Measurements from ENCODE around the gene MYH9. TPM values are rescaled to one million over a fixed set of nuclear protein-coding genes. Genes with fewer than 3 reads are reported as not detected.

Gene MYH9
- total and polyA plus RNA-seq, 2 experiments from 2014 or later, result 58.4 to 233 TPM

DNA sequence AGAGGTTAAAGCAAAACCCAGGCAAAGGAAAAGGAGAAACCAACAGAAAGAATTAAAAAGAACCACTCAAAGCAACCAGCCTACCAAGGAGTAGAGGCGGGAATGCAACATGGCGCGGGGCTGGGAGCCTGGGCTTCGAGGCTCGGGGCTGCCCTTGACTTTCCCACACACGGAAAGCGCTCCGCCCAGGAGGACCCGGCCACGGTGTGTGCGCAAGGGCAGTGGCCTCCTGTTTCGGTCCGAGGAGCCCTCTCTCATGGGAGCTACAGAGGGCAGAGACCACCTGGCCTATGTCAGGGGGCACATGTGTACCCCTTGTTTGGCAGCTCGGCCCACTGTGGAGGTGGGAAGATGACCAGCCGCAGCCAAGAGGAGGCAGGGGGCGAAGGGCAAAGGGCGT, 78.9 kb downstream of the MYH9 start:
- DNase-seq (ENCODE audit: low spot score), result no peak
- H3K36me3 ChIP-seq (ENCODE audit: insufficient read depth), result peaks cover 68% of the 10 kb centered on the region
- H3K27me3 ChIP-seq (ENCODE audit: insufficient read depth), result no peaks in the 10 kb centered on the region
- no peak overlapping the region for H3K27ac Mint-ChIP-seq
- no peaks in the 10 kb centered on the region; the same call in 1 of the 2 replicates for H3K79me2 ChIP-seq (replicated peaks; ENCODE audit: insufficient read depth)
- TF ChIP-seq POLR2AphosphoS5 (IDR thresholded peaks at IDR 0.05; ENCODE audit: low read depth), result no peak
- TF ChIP-seq ZNF331 (CRISPR knock-in tag; IDR thresholded peaks at IDR 0.05; ENCODE audit: low read depth), result no peak
- no peaks in the 10 kb centered on the region for H3K4me1 Mint-ChIP-seq
- no peak overlapping the region for H3K4me3 Mint-ChIP-seq
- H3K4me1 ChIP-seq (ENCODE audit: insufficient read depth), result no peaks in the 10 kb centered on the region
- H3F3A ChIP-seq (replicated peaks; ENCODE audit: low read depth), result no peaks in the 10 kb centered on the region
- H3K36me3 Mint-ChIP-seq (ENCODE audit: low read depth), result peaks cover 90% of the 10 kb centered on the region
- H4K20me1 ChIP-seq (replicated peaks; ENCODE audit: insufficient read depth), result peaks cover 4% of the 10 kb centered on the region; the same call in 1 of the 2 replicates
- no peak overlapping the region for H3K4me2 ChIP-seq
- H3K9me3 Mint-ChIP-seq, result no peaks in the 10 kb centered on the region
- no peak overlapping the region for H3K4me3 ChIP-seq
- no peak overlapping the region for H2AFZ ChIP-seq
- ATAC-seq, result no peak
- H3K27ac ChIP-seq (ENCODE audit: low read depth), result no peak overlapping the region
- H3K9me2 ChIP-seq (ENCODE audit: insufficient read depth), result no peaks in the 10 kb centered on the region
- H3K27me3 Mint-ChIP-seq (ENCODE audit: insufficient read depth, low read depth, poor library complexity), result peaks cover 11% of the 10 kb centered on the region

DNA sequence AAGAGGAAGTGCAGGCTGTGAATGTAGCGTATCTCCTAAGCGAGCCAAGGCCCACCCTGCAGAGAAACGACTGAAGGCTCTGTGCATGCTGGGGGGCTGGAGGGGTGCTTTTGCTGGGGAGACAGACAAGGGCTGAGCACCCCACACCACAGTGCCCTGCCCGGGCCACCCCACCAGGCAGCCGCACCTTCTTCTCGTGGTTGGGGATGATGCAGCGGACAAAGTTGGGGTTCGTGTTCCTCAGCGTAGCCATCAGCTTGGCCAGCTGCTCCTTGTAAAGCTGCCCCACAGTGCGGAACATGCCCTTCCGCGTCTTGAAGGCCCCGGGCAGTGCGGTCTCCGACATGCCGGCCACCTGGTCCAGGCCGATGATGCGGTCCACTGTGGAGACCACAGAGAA, 81.5 kb downstream of the MYH9 start:
- Histone ChIP-seq H4K20me1 (replicated peaks; ENCODE audit: insufficient read depth) (peaks cover 4% of the 10 kb centered on the region), H3K27ac (ENCODE audit: low read depth) (no peak overlapping the region), H3K4me1 (ENCODE audit: insufficient read depth) (no peaks in the 10 kb centered on the region), H2AFZ (no peak overlapping the region), H3K4me2 (no peak overlapping the region), H3K4me3 (no peak overlapping the region), H3K79me2 (replicated peaks; ENCODE audit: insufficient read depth) (no peaks in the 10 kb centered on the region; the same call in 1 of the 2 replicates), H3K36me3 (ENCODE audit: insufficient read depth) (peaks cover 51% of the 10 kb centered on the region), H3K9me2 (ENCODE audit: insufficient read depth) (no peaks in the 10 kb centered on the region), H3K27me3 (ENCODE audit: insufficient read depth) (no peaks in the 10 kb centered on the region), H3F3A (replicated peaks; ENCODE audit: low read depth) (peaks cover 9% of the 10 kb centered on the region; the same call in 1 of the 2 replicates)
- no peak overlapping the region for H3K4me3 Mint-ChIP-seq
- no peak for DNase-seq (ENCODE audit: low spot score)
- H3K4me1 Mint-ChIP-seq, result no peaks in the 10 kb centered on the region
- TF ChIP-seq EZH2phosphoT487 (IDR thresholded peaks at IDR 0.05; ENCODE audit: unreplicated experiment) (no peak), POLR2AphosphoS5 (IDR thresholded peaks at IDR 0.05; ENCODE audit: low read depth) (no peak), NANOG (IDR thresholded peaks at IDR 0.05; ENCODE audit: borderline replicate concordance) (no peak), ZNF331 (CRISPR knock-in tag; IDR thresholded peaks at IDR 0.05; ENCODE audit: low read depth) (no peak), STAT1 (IDR thresholded peaks at IDR 0.05; ENCODE audit: unreplicated experiment) (no peak), JUNB (IDR thresholded peaks at IDR 0.05; ENCODE audit: unreplicated experiment) (no peak)
- H3K9me3 Mint-ChIP-seq, result no peaks in the 10 kb centered on the region
- ATAC-seq, result no peak
- H3K36me3 Mint-ChIP-seq (ENCODE audit: low read depth), result peaks cover 86% of the 10 kb centered on the region
- no peak overlapping the region for H3K27ac Mint-ChIP-seq
- peaks cover 17% of the 10 kb centered on the region for H3K27me3 Mint-ChIP-seq (ENCODE audit: insufficient read depth, low read depth, poor library complexity)

DNA sequence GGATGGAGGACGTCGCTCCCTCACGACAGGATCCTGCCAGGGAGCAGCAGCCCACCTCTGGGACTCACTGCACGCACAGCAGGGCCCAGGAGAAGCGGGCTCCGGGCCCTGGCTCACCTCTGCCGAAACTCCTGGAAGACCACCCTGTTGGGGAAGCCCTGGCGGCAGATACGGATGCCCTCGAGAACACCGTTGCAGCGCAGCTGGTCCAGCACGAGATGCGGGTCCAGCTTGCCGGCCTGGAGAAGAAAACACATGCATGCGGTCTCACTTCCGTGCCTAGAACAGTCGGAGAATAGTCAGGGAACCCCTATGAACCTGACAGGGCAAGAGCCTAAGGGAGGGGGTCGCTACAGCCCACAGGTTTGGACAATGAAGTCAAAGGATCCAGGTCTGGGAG, 82.0 kb downstream of the MYH9 start:
- Histone ChIP-seq H3K27ac (ENCODE audit: low read depth) (no peak overlapping the region), H3K79me2 (replicated peaks; ENCODE audit: insufficient read depth) (peaks cover 1% of the 10 kb centered on the region), H3K36me3 (ENCODE audit: insufficient read depth) (peaks cover 54% of the 10 kb centered on the region), H2AFZ (no peak overlapping the region), H3K9me2 (ENCODE audit: insufficient read depth) (no peaks in the 10 kb centered on the region), H3F3A (replicated peaks; ENCODE audit: low read depth) (peaks cover 11% of the 10 kb centered on the region; the same call in 1 of the 2 replicates), H3K4me2 (no peak overlapping the region), H3K27me3 (ENCODE audit: insufficient read depth) (no peaks in the 10 kb centered on the region), H4K20me1 (replicated peaks; ENCODE audit: insufficient read depth) (peaks cover 8% of the 10 kb centered on the region), H3K4me1 (ENCODE audit: insufficient read depth) (no peaks in the 10 kb centered on the region), H3K4me3 (no peak overlapping the region)
- H3K4me1 Mint-ChIP-seq, result no peaks in the 10 kb centered on the region; the same call in 2 of the 3 replicates
- H3K4me3 Mint-ChIP-seq, result no peak overlapping the region
- peaks cover 19% of the 10 kb centered on the region for H3K27me3 Mint-ChIP-seq (ENCODE audit: insufficient read depth, low read depth, poor library complexity)
- DNase-seq (ENCODE audit: low spot score), result no peak
- no peak overlapping the region for H3K27ac Mint-ChIP-seq
- H3K36me3 Mint-ChIP-seq (ENCODE audit: low read depth), result peaks cover 86% of the 10 kb centered on the region
- H3K9me3 Mint-ChIP-seq, result no peaks in the 10 kb centered on the region
- ATAC-seq, result no peak
- TF ChIP-seq JUNB (IDR thresholded peaks at IDR 0.05; ENCODE audit: unreplicated experiment) (no peak), POLR2AphosphoS5 (IDR thresholded peaks at IDR 0.05; ENCODE audit: low read depth) (no peak), ZNF331 (CRISPR knock-in tag; IDR thresholded peaks at IDR 0.05; ENCODE audit: low read depth) (no peak), CREB1 (CRISPR knock-in tag; IDR thresholded peaks at IDR 0.05; ENCODE audit: low read depth) (no peak)
- TF ChIP-seq, protein P1, sequence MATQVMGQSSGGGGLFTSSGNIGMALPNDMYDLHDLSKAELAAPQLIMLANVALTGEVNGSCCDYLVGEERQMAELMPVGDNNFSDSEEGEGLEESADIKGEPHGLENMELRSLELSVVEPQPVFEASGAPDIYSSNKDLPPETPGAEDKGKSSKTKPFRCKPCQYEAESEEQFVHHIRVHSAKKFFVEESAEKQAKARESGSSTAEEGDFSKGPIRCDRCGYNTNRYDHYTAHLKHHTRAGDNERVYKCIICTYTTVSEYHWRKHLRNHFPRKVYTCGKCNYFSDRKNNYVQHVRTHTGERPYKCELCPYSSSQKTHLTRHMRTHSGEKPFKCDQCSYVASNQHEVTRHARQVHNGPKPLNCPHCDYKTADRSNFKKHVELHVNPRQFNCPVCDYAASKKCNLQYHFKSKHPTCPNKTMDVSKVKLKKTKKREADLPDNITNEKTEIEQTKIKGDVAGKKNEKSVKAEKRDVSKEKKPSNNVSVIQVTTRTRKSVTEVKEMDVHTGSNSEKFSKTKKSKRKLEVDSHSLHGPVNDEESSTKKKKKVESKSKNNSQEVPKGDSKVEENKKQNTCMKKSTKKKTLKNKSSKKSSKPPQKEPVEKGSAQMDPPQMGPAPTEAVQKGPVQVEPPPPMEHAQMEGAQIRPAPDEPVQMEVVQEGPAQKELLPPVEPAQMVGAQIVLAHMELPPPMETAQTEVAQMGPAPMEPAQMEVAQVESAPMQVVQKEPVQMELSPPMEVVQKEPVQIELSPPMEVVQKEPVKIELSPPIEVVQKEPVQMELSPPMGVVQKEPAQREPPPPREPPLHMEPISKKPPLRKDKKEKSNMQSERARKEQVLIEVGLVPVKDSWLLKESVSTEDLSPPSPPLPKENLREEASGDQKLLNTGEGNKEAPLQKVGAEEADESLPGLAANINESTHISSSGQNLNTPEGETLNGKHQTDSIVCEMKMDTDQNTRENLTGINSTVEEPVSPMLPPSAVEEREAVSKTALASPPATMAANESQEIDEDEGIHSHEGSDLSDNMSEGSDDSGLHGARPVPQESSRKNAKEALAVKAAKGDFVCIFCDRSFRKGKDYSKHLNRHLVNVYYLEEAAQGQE (IDR thresholded peaks at IDR 0.05; ENCODE audit: unreplicated experiment), result no peak
